Measurements from ENCODE around the gene ZNF358.

- TF ChIP-seq CTCF (IDR thresholded peaks at IDR 0.05) (no peak), POLR2A (IDR thresholded peaks at IDR 0.05) (no peak)
These were observed 23.8 kb upstream of the ZNF358 start for GRCh38 chr19:7492142-7492541.

Measured in body of pancreas (tissue), 4 donors.